CD14-positive monocyte (primary cell): Measurements from ENCODE around the gene EML6. TPM values are rescaled to one million over a fixed set of nuclear protein-coding genes. Genes with fewer than 3 reads are reported as not detected.

ENCODE experiments used
- DNase-seq, 3 donors: peaks; one replicate each; pipeline ENCODE4 v3.0.0-alpha.2; 2011 to 2022
- H2AFZ ChIP-seq: 2 replicates; pipeline ENCODE4 v1.6.0; 2012; ENCODE audit warnings: mild to moderate bottlenecking, low read depth, low read length, inconsistent platforms; ENCODE audit not compliant: insufficient read depth, poor library complexity, severe bottlenecking
- H3K27ac ChIP-seq, 2 donors: 1 replicate in 1 of 2; 2 replicates in 1 of 2; pipeline ENCODE4 v1.5.1; 2012 to 2013; ENCODE audit warnings: low read length in 2 of 2, control low read depth in 1 of 2, inconsistent platforms in 1 of 2, low read depth in 1 of 2, mild to moderate bottlenecking in 1 of 2
- H3K27me3 ChIP-seq, 2 donors: one replicate each; pipeline versions ENCODE4 v1.6.0 to v1.6.1; 2011 to 2013; ENCODE audit warnings: low read length in 2 of 2; ENCODE audit not compliant: control insufficient read depth in 2 of 2, insufficient read depth in 2 of 2
- H3K36me3 ChIP-seq, 2 donors: replicated peaks in 1 of 2; 1 replicate in 1 of 2; 2 replicates in 1 of 2; pipeline versions ENCODE4 v1.5.1 to v1.6.1; 2012 to 2013; ENCODE audit warnings: low read length in 2 of 2, control low read depth in 1 of 2, inconsistent platforms in 1 of 2, mild to moderate bottlenecking in 1 of 2; ENCODE audit not compliant: insufficient read depth in 2 of 2, control insufficient read depth in 1 of 2
- H3K4me1 ChIP-seq, 2 donors: 1 replicate in 1 of 2; 2 replicates in 1 of 2; pipeline versions ENCODE4 v1.5.1 to v1.6.1; 2012 to 2013; ENCODE audit warnings: low read length in 2 of 2, control low read depth in 1 of 2, inconsistent platforms in 1 of 2, mild to moderate bottlenecking in 1 of 2, moderate library complexity in 1 of 2; ENCODE audit not compliant: insufficient read depth in 2 of 2, control insufficient read depth in 1 of 2
- H3K4me2 ChIP-seq: replicated peaks from 2 replicates; pipeline ENCODE3; 2012; ENCODE audit warnings: low read length, moderate library complexity, mild to moderate bottlenecking; ENCODE audit not compliant: poor library complexity, severe bottlenecking; ENCODE audit errors: extremely low read depth
- H3K4me3 ChIP-seq, 3 experiments: fragments of 200-600 bp in 1 of 3; sonication (generic) in 1 of 3; replicated peaks in 1 of 3; 1 replicate in 2 of 3; 2 replicates in 1 of 3; pipeline ENCODE4 v1.5.1; 2011 to 2013; ENCODE audit warnings: low read length in 3 of 3, mild to moderate bottlenecking in 3 of 3, control low read depth in 2 of 3, low read depth in 2 of 3, inconsistent platforms in 1 of 3, moderate library complexity in 1 of 3
- H3K79me2 ChIP-seq: 2 replicates; pipeline ENCODE4 v1.6.0; 2012; ENCODE audit warnings: mild to moderate bottlenecking, control low read depth, inconsistent platforms, low read length, moderate library complexity; ENCODE audit not compliant: insufficient read depth
- H3K9ac ChIP-seq: 2 replicates; pipeline ENCODE4 v1.6.0; 2017; ENCODE audit warnings: low read length, mild to moderate bottlenecking; ENCODE audit not compliant: insufficient read depth, poor library complexity, severe bottlenecking
- H3K9me3 ChIP-seq, 2 donors: replicated peaks in 1 of 2; 1 replicate in 1 of 2; 2 replicates in 1 of 2; pipeline versions ENCODE4 v1.5.1 to v1.6.1; 2012 to 2013; ENCODE audit warnings: low read length in 2 of 2, control low read depth in 1 of 2; ENCODE audit not compliant: control insufficient read depth in 1 of 2, insufficient read depth in 1 of 2
- H4K20me1 ChIP-seq: 2 replicates; pipeline ENCODE4 v1.6.0; 2012; ENCODE audit warnings: mild to moderate bottlenecking, low read length, control low read depth, moderate library complexity; ENCODE audit not compliant: insufficient read depth
- H3K27ac Mint-ChIP-seq, 7 donors: one replicate each; pipeline ENCODE4 v1.8.0; 2020; ENCODE audit warnings: mild to moderate bottlenecking in 7 of 7, mixed read lengths in 7 of 7, moderate library complexity in 6 of 7, inconsistent platforms in 2 of 7
- H3K27me3 Mint-ChIP-seq, 3 donors: one replicate each; pipeline ENCODE4 v1.8.0; 2021 to 2022; ENCODE audit warnings: low read depth in 3 of 3, mild to moderate bottlenecking in 3 of 3, mixed read lengths in 3 of 3, moderate library complexity in 3 of 3, inconsistent platforms in 1 of 3
- H3K36me3 Mint-ChIP-seq, 2 donors: one replicate each; pipeline ENCODE4 v1.8.0; 2020; ENCODE audit warnings: mixed read lengths in 2 of 2, inconsistent platforms in 1 of 2, mild to moderate bottlenecking in 1 of 2
- H3K4me1 Mint-ChIP-seq: one replicate; pipeline ENCODE4 v1.8.0; 2020; ENCODE audit warnings: mild to moderate bottlenecking, mixed read lengths
- H3K4me3 Mint-ChIP-seq, 2 donors: one replicate each; pipeline ENCODE4 v1.8.0; 2020; ENCODE audit warnings: mild to moderate bottlenecking in 2 of 2, mixed read lengths in 2 of 2, moderate library complexity in 1 of 2
- H3K9me3 Mint-ChIP-seq, 7 donors: one replicate each; pipeline ENCODE4 v1.8.0; 2020 to 2022; ENCODE audit warnings: mixed read lengths in 7 of 7, mild to moderate bottlenecking in 6 of 7, moderate library complexity in 6 of 7, inconsistent platforms in 2 of 7
- CTCF ChIP-seq: fragments of 200-600 bp; IDR thresholded peaks from one replicate; pipeline ENCODE4 v1.8.0; 2022; ENCODE audit warnings: antibody characterized with exemption, mild to moderate bottlenecking
- WGBS: methylation state at CpG from one replicate; pipeline ENCODE4 v1.1.5; 2013; ENCODE audit warnings: missing lambda C conversion rate; ENCODE audit not compliant: insufficient coverage; 5-methylcytosine and 5-hydroxymethylcytosine counted together
- intact Hi-C, 2 donors: fragments of 100-400 bp; cut with micrococcal nuclease; formaldehyde crosslinking; loops; one replicate each; pipeline versions ENCODE4 v1.15.0 to v1.15.1; 2023
- polyA plus RNA-seq, 3 donors: library from polyadenylated mRNA; depleted of rRNA in 1 of 3; unstranded in 2 of 3; stranded (reverse) in 1 of 3; fragments of 300-500 nt in 2 of 3; fragments of >200 nt in 1 of 3; fragmentation: Illumina TruSeq in 2 of 3; gene quantifications; 1 replicate in 2 of 3; 2 replicates in 1 of 3; pipeline ENCODE4 v1.2.3, GENCODE V29; 2012 to 2021

EML6 gene
- polyA plus RNA-seq, 3 donors = 0.79 TPM; not detected in 2

- no peak overlapping the region for H3K27ac ChIP-seq
- no peak overlapping the region for H2AFZ ChIP-seq
- no peaks in the 10 kb centered on the region for H3K36me3 Mint-ChIP-seq
- no peaks in the 10 kb centered on the region for H4K20me1 ChIP-seq
- no peak for DNase-seq
- peaks cover 12 to 19% (median 17%) of the 10 kb centered on the region in 7 donors for H3K9me3 Mint-ChIP-seq
- H3K79me2 ChIP-seq = no peaks in the 10 kb centered on the region
- H3K4me3 Mint-ChIP-seq = no peak overlapping the region
- no peak overlapping the region for H3K27ac Mint-ChIP-seq
- no peak overlapping the region for H3K9ac ChIP-seq
- no peak overlapping the region for H3K4me2 ChIP-seq
- no peaks in the 10 kb centered on the region for H3K36me3 ChIP-seq
- no CpG with 5 or more reads among the region's 2 CpGs for WGBS
- H3K27me3 ChIP-seq = no peaks in the 10 kb centered on the region
- TF ChIP-seq CTCF = no peak
- peaks cover 8 to 10% of the 10 kb centered on the region in 2 donors for H3K9me3 ChIP-seq
- peaks cover 0 to 2% (median 0%) of the 10 kb centered on the region in 3 donors for H3K27me3 Mint-ChIP-seq
- no peaks in the 10 kb centered on the region for H3K4me1 ChIP-seq
- no peak overlapping the region for H3K4me3 ChIP-seq
- H3K4me1 Mint-ChIP-seq = no peaks in the 10 kb centered on the region
- intact Hi-C loops = no loop called here
These were observed 53.0 kb downstream of the EML6 start for GRCh38 chr2:54776494-54776893.

DNA sequence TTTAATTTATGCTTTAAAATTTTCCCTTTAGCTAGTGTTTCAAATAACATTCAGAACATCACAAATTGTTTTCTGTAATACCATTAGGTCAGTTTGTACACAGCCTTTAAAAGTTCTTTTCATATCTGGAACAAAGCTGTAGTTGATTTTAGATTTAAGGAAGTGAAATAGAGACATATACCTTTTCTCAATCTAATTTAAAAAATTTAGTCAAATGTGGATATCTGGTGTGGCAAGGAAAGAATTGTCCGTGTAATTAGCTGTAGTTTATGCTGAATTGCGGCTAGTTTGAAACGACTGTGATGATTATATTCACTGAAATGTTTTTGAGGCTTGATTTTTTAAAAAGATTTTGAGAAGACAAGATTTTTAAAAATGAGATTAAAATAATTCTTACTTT lies 59.9 kb downstream of the EML6 start:
- Histone ChIP-seq H3K4me2 (no peak overlapping the region), H4K20me1 (no peaks in the 10 kb centered on the region), H3K36me3 (no peaks in the 10 kb centered on the region), H3K27ac (no peak overlapping the region), H3K9ac (no peak overlapping the region), H3K9me3 (no peaks in the 10 kb centered on the region), H2AFZ (no peak overlapping the region), H3K27me3 (no peaks in the 10 kb centered on the region), H3K4me3 (no peak overlapping the region), H3K79me2 (no peaks in the 10 kb centered on the region), H3K4me1 (no peaks in the 10 kb centered on the region)
- no peak for DNase-seq
- peaks cover 0 to 12% (median 0%) of the 10 kb centered on the region in 7 donors for H3K9me3 Mint-ChIP-seq
- H3K4me3 Mint-ChIP-seq = no peak overlapping the region
- H3K27me3 Mint-ChIP-seq = peaks cover 0 to 2% (median 0%) of the 10 kb centered on the region in 3 donors
- intact Hi-C loops = no loop called here
- H3K36me3 Mint-ChIP-seq = no peaks in the 10 kb centered on the region
- no peak overlapping the region for H3K27ac Mint-ChIP-seq
- no peaks in the 10 kb centered on the region for H3K4me1 Mint-ChIP-seq
- no CpG with 5 or more reads among the region's 3 CpGs for WGBS
- TF ChIP-seq CTCF = no peak
